Ascending aorta (tissue), 2 donors: ENCODE data around the gene LUM. TPM values are rescaled to one million over a fixed set of nuclear protein-coding genes. Genes with fewer than 3 reads are reported as not detected.
A peak's percentile ranks its signal among the peaks of the same experiment; 100 is the strongest.
"Not testable (repeated sequence)": the region's sequence is repeated elsewhere in the genome, so short reads cannot be mapped to it uniquely, and the experiment has no call there.

Experiments
- DNase-seq, 2 donors: peaks; one replicate each; pipeline ENCODE4 v3.0.0-alpha.2; 2019; ENCODE audit warnings: low spot score in 2 of 2
- H3K27ac ChIP-seq, 2 donors: fragments of 200-600 bp; sonication (generic); one replicate each; pipeline ENCODE4 v1.5.1; 2016 to 2017; ENCODE audit warnings: mild to moderate bottlenecking in 1 of 2
- H3K27me3 ChIP-seq: fragments of 200-600 bp; sonication (generic); one replicate; pipeline ENCODE4 v1.5.1; 2017
- H3K36me3 ChIP-seq, 2 donors: fragments of 200-600 bp; sonication (generic); one replicate each; pipeline ENCODE4 v1.5.1; 2016
- H3K4me1 ChIP-seq, 2 donors: fragments of 200-600 bp; sonication (generic); one replicate each; pipeline ENCODE4 v1.5.1; 2016 to 2017; ENCODE audit warnings: mild to moderate bottlenecking in 1 of 2
- H3K4me3 ChIP-seq, 2 donors: fragments of 200-600 bp; sonication (generic); one replicate each; pipeline ENCODE4 v1.5.1; 2016 to 2017; ENCODE audit warnings: mild to moderate bottlenecking in 1 of 2
- H3K9me3 ChIP-seq, 2 donors: fragments of 200-600 bp; sonication (generic); one replicate each; pipeline ENCODE4 v1.5.1; 2016
- intact Hi-C: fragments of 100-400 bp; cut with DNase I; formaldehyde crosslinking; loops from one replicate; pipeline ENCODE4 v1.15.1; 2023
- total RNA-seq: library from RNA; depleted of rRNA; stranded (reverse); fragments of >200 nt; gene quantifications from one replicate; pipeline ENCODE4 v1.1.0, GENCODE V29; 2016
- TF ChIP-seq, protein P1 (sequence below), 3 experiments: fragments of 200-600 bp in 2 of 3; fragments of 450-650 bp in 1 of 3; sonication (generic) in 2 of 3; IDR thresholded peaks; one replicate each; pipeline ENCODE4 v1.5.1; 2016 to 2019; ENCODE audit warnings: antibody characterized with exemption in 3 of 3, mild to moderate bottlenecking in 1 of 3, moderate library complexity in 1 of 3

The LUM gene
- total RNA-seq, 1 donor from 2014 or later, result 133 TPM

- no peak for DNase-seq
- Histone ChIP-seq H3K4me1 (no peaks in the 10 kb centered on the region), H3K36me3 (no peaks in the 10 kb centered on the region), H3K9me3 (peaks cover 9 to 12% of the 10 kb centered on the region in 2 donors), H3K4me3 (no peak overlapping the region), H3K27ac (no peak overlapping the region), H3K27me3 (no peaks in the 10 kb centered on the region)
- TF ChIP-seq, protein P1, sequence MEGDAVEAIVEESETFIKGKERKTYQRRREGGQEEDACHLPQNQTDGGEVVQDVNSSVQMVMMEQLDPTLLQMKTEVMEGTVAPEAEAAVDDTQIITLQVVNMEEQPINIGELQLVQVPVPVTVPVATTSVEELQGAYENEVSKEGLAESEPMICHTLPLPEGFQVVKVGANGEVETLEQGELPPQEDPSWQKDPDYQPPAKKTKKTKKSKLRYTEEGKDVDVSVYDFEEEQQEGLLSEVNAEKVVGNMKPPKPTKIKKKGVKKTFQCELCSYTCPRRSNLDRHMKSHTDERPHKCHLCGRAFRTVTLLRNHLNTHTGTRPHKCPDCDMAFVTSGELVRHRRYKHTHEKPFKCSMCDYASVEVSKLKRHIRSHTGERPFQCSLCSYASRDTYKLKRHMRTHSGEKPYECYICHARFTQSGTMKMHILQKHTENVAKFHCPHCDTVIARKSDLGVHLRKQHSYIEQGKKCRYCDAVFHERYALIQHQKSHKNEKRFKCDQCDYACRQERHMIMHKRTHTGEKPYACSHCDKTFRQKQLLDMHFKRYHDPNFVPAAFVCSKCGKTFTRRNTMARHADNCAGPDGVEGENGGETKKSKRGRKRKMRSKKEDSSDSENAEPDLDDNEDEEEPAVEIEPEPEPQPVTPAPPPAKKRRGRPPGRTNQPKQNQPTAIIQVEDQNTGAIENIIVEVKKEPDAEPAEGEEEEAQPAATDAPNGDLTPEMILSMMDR (IDR thresholded peaks at IDR 0.05), result no peak
- intact Hi-C loops, result no loop called here
Measured at GRCh38 chr12:91091916-91092715, 19.2 kb downstream of the LUM start.

GRCh38 chr12:91089953-91090352, 21.3 kb downstream of the LUM start:
- H3K36me3 ChIP-seq, intact Hi-C loops, H3K27ac ChIP-seq, H3K4me3 ChIP-seq, H3K27me3 ChIP-seq, H3K4me1 ChIP-seq, DNase-seq: not testable (repeated sequence)
- peaks cover 9 to 12% of the 10 kb centered on the region in 2 donors for H3K9me3 ChIP-seq

- H3K4me1 ChIP-seq, result peaks cover 0 to 6% of the 10 kb centered on the region in 2 donors
- intact Hi-C loops, result no loop called here
- no peaks in the 10 kb centered on the region for H3K27me3 ChIP-seq
- H3K36me3 ChIP-seq, result no peaks in the 10 kb centered on the region
- no peak for DNase-seq
- no peak overlapping the region for H3K4me3 ChIP-seq
- H3K27ac ChIP-seq, result no peak overlapping the region
- TF ChIP-seq, protein P1 (IDR thresholded peaks at IDR 0.05), result no peak
- no peaks in the 10 kb centered on the region for H3K9me3 ChIP-seq
Measured at GRCh38 chr12:91080041-91080440, 31.3 kb downstream of the LUM start.

DNA sequence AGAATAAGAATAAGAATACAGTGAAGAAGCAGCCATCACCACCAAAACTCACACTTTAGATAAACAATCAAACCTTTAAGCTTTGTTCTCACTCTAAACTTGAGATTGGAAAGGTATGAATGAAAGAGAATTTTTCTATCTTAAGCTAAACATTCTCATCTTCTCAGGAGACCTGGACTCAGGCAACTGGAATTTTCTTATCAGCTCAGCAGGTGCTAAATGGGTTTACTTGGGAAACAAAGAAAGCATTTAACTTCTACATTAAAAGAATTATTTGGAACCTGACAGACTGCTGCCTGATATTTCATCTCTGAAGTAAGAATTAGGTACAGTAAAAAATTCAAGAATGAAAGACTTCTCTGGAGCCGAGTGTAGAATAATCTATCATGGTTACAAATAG, 32.8 kb downstream of the LUM start:
- Histone ChIP-seq H3K27me3 (no peaks in the 10 kb centered on the region), H3K36me3 (no peaks in the 10 kb centered on the region), H3K9me3 (no peaks in the 10 kb centered on the region), H3K4me3 (no peak overlapping the region), H3K27ac (no peak overlapping the region), H3K4me1 (peaks cover 0 to 6% of the 10 kb centered on the region in 2 donors)
- DNase-seq, result no peak
- intact Hi-C loops, result no loop called here
- TF ChIP-seq, protein P1 (IDR thresholded peaks at IDR 0.05), result no peak

- Histone ChIP-seq H3K4me3 (no peak overlapping the region), H3K4me1 (peaks cover 0 to 6% of the 10 kb centered on the region in 2 donors), H3K9me3 (no peaks in the 10 kb centered on the region), H3K36me3 (no peaks in the 10 kb centered on the region), H3K27ac (no peak overlapping the region), H3K27me3 (no peaks in the 10 kb centered on the region)
- TF ChIP-seq, protein P1 (IDR thresholded peaks at IDR 0.05), result no peak
- intact Hi-C loops, result no loop called here
- no peak for DNase-seq
Measured at GRCh38 chr12:91077228-91077954, 33.9 kb downstream of the LUM start.

- intact Hi-C loops, result no loop called here
- DNase-seq, result no peak
- H3K4me3 ChIP-seq, result no peak overlapping the region
- TF ChIP-seq, protein P1 (IDR thresholded peaks at IDR 0.05), result no peak
- H3K27me3 ChIP-seq, result no peaks in the 10 kb centered on the region
- no peaks in the 10 kb centered on the region for H3K36me3 ChIP-seq
- no peaks in the 10 kb centered on the region for H3K4me1 ChIP-seq
- H3K27ac ChIP-seq, result peak overlapping the region in 1 of 2 donors; percentile 51
- no peaks in the 10 kb centered on the region for H3K9me3 ChIP-seq
Measured at GRCh38 chr12:91074851-91075250, 36.4 kb downstream of the LUM start.
